GM21825 (cell line): ENCODE measurements around the gene DNAJC4.
A peak's percentile ranks its signal among the peaks of the same experiment; 100 is the strongest.

Source experiments
- ATAC-seq: cut with Tn5 transposase; IDR thresholded peaks from one replicate; pipeline ENCODE4 v1.9.1; 2021; ENCODE audit warnings: mild to moderate bottlenecking, moderate library complexity; ENCODE audit not compliant: unreplicated experiment

Gene DNAJC4

DNA sequence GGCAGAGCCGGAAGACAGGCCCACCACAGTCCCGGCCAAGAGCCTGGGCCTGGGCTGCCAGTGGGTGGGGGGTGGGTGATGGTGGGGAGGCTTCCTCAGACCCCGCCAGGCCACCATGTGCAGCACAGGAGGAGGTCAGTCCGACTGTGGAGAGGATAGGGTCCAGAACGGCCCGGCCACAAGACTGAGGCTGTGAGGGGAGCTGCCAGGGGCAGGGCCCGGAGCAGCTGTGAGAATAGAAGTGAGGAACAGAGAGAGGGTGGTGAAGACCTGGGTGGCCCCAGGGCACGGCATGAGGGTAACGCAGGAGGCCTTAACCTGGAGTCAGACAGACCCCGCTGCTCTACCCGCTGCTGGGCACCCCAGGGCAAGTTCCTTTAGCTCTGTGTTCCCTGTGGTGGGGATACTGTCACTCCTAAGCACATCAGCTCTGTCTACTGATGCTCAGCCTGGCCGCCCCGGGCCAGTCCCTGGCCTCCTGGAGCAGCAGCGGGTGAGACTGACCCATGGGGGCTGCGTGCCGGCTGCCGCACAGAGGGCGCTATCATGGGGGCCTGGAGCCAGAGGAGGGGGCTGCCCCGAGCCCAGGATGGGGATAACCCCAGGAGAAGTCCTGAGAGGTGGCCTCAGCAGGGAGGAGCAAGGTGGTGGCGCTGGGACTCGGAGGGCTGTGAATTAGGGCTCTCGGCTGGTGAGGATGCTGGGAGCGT is 22.1 kb upstream of the DNAJC4 start:
- no peak for ATAC-seq

DNA sequence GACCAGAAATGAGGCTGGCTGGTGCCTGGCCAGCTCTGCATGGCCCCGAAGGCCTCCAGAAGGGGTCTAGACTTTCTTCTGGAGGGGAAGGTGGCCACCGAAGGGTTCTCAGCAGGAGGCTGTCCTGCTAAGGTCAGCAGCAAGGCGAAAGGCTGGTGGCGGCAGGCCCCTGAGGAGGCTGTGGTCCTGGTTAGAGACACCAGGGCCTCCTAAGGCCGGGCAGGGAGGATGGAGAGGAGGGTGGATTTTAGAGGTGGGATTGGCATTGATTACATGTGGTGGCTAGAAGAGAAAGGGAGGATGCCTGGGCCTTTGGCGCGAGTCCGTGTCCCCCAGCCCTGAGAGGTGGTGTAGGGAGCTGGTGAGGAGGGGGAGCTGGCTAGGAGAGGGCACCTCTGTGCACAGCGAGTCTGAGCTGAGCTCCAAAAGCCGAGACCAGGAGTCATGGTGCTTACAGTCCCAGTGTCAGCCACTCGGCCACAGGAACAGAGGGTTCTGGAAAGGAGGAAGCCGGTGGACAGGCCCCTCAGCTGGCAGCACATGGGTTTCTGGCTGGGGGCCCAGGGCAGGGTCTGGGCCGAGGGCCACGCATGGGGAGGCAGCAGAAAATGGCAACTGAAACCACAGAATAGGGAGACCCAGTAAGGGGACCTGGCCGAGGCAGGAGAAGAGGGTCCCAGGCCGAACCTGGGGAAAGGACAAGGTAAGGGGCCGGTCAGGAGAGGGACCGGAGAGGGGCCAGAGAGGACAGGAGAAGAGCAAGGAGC is 21.4 kb upstream of the DNAJC4 start:
- ATAC-seq, result no peak

DNA sequence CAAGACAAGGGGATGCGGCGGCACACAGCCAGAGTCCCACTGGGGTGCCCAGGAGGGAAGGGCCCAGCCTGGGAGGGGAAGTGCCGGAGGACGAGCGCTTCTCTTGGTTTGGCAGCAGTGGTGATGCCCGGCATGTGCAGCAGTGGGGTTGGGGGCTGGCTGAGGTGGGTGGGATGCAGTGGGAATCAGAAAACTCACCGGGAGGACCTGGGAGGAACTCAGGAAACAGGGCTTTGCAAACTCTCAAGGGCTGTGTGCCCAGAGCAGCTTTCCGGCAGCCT is 20.8 kb upstream of the DNAJC4 start:
- ATAC-seq, result no peak

DNA sequence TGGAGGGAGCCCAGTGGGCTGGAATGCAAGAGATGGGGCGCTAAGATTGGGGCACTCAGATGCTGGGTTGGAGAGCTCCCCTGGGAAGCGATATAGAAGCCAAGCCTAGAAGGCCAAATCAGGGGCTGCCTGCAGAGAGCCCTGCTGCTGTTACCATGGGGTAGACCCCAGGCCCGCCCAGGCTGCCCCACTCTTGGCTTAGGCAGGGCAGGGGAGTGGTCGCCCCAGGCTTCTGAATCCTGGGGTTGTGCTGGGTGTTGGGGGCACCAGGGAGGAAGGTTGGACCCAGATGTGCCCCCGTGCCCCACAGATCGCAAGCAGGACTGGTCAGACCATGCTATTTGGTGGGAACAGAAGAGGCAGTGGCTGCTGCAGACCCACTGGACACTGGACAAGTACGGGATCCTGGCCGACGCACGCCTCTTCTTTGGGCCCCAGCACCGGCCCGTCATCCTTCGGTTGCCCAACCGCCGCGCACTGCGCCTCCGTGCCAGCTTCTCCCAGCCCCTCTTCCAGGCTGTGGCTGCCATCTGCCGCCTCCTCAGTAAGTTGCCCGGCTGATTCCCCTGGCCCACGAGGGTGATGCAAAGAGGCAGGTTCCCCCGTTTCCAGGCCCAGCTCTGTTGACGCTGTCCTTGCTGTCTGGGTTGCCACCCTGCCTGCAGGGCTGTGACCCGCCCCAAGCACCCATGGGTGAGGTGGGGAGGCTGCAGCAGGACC is 19.9 kb upstream of the DNAJC4 start:
- no peak for ATAC-seq

DNA sequence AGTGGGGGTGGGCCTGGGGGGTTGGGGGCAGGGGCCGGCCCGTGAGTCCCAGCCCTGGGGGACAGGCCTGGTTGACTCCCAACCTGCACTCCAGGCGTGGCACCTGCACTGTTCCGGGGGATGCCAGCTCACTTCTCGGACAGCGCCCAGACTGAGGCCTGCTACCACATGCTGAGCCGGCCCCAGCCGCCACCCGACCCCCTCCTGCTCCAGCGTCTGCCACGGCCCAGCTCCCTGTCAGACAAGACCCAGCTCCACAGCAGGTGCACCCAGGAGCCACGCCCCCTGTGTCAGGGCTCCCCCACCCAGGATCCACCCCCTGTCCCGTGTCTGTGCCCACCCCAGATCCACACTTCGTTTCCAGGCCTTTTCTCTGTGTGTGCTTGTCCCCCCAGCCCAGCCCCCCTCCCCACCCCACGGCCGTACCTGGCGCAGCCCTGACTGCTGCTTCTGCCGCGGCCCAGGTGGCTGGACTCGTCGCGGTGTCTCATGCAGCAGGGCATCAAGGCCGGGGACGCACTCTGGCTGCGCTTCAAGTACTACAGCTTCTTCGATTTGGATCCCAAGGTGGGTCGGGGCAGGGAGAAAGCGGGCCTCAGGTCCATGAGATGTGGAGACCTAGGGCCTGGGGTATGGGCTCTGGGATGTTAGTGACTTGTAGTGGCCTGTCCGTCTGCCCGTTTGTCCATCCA is 19.0 kb upstream of the DNAJC4 start:
- ATAC-seq, result no peak

DNA sequence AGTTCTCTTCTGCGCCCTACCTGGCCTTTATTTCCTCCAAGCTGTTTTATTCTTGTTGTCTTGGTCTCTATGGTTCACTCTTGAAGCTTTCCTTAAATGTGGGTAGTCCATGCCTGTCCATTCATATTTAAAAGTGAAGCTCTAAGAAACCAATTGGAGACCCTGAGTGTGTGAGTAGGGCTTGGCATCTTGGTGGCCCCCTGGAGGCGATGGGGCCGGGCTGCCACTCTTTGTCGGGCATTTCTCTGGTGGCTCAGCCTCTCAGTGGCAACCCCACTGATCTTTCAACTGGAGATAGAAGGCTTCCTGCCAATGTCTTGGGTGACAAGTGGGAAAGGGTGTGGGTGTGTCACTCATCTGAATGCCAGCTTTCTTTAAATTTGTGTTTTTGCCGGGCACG is 13.5 kb upstream of the DNAJC4 start:
- no peak for ATAC-seq

DNA sequence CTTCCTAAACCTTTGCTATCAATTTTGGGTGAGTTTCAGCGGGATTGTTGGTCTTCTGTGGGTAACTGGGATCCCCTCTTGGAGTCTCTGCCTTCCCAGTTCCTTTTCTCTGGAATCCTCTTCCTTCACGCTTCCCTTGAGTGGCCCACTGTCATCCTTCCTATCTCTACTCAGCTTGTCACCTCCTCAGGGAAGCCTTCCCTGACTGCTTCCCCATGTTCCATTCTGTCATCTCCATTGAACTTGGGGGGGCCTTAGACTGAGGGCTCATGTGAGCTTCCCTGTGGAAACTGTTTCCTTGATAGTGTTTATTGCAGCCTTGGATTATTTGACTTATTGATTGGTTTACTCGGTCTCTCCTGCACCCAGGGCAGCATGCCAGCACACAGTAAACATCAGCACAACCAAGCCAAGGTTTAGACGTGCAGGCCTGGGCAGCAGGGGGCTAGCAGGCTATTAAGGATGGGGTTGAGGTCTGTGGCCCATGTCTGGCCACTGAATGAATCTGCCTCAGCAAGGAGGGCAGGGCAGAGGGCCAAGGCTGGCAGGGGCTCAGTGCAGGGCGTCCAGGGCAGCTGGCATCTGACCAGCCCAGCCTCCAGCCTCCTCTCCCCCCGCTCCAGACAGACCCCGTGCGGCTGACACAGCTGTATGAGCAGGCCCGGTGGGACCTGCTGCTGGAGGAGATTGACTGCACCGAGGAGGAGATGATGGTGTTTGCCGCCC is 11.6 kb upstream of the DNAJC4 start:
- no peak for ATAC-seq

DNA sequence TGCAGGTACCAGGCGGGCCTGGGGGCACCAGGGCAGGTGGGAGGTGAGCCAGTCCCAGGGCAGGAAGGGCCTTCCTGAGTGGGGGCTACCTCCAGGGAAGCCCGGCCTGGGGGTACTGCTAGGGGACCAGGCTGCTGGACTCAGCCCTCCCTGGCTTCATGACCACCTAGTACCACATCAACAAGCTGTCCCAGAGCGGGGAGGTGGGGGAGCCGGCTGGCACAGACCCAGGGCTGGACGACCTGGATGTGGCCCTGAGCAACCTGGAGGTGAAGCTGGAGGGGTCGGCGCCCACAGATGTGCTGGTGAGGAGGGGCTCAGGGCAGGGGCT is 11.0 kb upstream of the DNAJC4 start:
- ATAC-seq, result no peak

DNA sequence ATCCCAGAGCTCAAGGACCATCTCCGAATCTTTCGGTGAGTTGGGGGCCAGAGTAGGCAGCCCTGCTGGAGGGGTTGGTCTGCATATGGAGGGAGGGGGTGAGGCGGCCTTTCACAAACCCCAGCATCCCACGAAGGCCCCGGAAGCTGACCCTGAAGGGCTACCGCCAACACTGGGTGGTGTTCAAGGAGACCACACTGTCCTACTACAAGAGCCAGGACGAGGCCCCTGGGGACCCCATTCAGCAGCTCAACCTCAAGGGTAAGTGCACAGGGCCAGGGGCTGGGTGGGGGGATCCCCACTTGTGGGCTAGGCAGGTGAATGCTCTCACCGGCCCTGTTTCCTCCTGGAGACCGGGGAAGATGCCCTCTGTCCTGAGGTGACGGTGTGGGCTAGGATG is 10.6 kb upstream of the DNAJC4 start:
- ATAC-seq, result no peak

DNA sequence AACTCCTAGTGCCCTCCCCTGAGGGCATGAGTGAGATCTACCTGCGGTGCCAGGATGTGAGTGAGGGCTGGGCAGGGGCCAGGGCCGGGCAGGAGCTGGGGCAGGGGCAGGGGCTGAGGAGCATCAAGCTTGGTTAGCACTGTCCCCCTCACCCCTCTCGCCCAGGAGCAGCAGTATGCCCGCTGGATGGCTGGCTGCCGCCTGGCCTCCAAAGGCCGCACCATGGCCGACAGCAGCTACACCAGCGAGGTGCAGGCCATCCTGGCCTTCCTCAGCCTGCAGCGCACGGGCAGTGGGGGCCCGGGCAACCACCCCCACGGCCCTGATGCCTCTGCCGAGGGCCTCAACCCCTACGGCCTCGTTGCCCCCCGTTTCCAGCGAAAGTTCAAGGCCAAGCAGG is 10.1 kb upstream of the DNAJC4 start:
- ATAC-seq, result no peak

DNA sequence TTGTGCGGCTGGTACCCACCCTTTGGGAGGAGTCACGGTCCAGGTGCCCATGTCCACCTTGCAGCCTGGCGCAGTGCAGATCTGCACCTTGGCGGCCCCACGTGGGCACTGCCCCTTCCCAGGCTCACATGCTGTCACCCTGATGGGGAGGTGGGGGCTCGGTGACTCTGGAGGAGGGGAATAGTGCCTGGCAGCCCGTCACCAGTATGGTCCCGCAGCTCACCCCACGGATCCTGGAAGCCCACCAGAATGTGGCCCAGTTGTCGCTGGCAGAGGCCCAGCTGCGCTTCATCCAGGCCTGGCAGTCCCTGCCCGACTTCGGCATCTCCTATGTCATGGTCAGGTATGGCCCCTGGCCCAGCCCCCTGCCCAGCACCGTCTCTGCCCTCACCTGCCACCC is 9.6 kb upstream of the DNAJC4 start:
- no peak for ATAC-seq

DNA sequence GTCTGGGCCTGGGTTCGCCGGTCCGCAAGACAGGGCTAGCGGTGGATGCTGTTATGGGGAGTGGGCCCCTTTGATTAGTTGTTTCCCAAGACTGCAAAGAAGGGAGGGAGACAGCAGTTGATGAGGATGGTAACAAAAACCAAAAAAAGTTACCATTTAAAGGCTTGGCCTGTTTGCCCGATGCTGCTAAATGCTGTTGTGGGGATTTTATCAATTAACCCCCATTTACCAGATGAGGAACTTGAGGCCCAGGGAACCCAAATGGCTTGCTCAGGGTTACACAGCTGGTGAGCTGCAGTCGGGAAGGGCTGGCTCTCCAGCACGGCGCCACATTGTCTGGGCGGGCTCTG is 7.7 kb upstream of the DNAJC4 start:
- ATAC-seq, result no peak

DNA sequence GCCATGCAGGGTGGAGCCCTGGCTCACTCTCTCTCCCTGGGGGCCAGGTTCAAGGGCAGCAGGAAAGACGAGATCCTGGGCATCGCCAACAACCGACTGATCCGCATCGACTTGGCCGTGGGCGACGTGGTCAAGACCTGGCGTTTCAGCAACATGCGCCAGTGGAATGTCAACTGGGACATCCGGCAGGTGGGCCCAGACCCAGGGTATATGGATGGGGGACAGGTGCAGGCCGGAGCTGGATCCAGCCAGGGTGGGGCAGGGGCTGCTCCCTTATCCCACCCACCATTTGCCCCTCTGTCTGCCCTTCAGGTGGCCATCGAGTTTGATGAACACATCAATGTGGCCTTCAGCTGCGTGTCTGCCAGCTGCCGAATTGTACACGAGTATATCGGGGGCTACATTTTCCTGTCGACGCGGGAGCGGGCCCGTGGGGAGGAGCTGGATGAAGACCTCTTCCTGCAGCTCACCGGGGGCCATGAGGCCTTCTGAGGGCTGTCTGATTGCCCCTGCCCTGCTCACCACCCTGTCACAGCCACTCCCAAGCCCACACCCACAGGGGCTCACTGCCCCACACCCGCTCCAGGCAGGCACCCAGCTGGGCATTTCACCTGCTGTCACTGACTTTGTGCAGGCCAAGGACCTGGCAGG is 7.2 kb upstream of the DNAJC4 start:
- ATAC-seq, result no peak

DNA sequence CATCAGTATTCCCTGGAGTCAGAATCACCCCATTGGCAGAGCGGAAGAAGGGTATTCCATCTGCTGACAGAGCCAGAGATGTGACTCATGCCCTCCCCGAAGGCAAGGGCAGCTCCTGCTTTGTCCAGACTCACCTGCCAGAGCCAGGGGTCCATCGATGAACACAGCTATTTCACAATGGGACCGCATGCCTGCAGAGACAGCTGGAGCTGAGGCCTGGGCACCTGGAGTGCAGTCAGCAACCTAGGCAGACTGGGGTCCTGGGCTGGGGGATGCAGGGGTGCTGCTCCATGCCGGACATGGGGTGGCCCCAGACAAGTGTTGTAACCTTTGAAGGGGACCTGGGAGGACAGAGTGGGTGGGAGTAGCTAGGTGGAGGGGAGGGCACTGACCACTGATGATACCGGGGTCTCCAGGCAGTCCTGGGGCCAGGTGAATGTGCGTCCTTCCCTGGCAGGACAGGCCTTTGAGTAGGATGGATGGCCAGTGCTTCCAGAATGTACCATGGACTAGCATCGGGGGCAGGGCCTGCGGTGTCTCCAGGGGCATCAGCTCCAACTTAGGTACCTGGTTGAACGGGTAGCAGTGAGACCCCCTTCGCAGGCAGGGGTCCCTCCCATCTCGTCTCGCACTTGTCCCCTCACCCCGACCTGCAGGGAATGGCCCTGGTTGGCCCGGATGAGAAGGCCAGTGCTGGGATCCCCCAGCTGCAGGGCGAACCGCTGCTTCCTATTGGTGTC is 6.0 kb upstream of the DNAJC4 start:
- ATAC-seq, result no peak

DNA sequence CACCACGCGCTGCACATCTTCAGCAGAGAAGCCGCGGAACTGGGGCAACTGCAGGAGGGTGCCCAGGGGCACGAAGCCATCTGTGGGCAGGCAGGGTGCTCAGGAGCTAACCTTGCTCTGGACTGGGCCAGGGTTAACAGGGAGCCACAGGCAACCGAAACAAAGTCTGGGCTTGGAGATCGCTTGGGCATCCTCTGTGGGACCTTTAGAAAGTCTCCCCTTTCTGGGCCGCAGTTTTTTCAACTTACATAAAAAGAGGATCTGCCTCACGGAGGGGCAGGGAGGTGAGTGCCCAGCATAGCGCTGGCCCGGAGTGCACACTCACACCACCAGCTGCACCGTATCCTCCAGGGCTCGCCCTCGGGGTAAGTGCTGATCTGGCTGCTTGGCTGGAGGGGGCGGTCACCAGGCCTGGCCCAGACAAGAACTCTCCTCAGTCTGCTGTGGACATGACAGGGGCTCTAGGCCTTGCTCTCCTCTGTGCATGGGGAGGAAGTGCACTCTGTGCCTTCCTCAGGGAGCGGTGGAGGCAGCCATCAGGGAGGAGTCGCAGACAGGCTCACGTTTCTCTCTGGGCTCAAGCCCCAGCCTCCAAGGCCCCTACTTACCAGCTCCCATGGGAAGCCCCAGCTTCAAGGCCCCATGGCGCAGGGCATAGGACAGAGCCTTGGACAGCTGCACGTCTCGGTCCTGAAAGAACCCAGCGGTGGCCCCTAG is 5.3 kb upstream of the DNAJC4 start:
- ATAC-seq, result no peak

DNA sequence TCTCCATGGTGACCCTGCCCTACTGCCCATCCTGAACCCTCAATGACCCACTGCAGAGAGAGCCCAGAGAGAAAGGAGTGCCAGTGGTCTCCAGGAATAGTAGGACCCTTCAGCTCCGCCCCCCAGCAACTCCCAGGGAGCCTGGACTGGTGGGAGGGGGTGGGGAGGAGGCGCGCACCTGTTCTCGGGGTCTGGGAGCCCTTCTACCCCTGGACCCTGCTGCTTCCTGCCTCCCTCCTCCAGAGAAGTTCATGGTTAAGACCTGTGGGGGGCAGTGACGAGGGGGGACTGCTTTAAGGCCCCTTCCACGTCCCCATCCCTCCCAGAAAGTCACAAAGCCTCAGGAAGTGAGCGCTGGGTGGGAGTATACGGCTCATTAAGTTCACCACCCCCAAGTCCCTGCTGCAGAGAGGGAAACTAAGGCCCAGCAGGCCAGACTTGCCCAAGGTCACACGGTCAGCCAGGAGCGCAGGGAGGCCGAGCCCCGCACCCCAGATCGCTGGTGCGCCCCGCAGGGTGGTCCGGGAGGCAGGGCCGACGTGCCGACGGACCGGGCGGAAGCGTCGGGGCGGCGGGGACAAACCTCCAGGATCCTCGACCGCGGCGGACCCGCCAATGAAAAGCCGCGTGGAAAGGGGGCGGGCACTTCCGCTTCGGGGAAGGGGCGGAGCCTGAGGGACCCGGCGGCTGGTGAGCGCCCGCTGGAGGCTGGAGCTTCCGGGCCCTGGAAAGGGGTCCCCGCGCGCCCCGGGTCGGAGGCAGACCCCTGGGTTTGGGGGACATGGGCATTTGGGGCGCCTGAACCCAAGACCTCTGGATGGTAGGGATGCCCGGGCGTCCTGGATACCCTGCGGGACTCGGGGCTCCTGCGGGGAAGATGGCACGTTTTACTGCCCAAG is 4.5 kb upstream of the DNAJC4 start, which contains the start of the genes NUDT22 and TRPT1:
Gene NUDT22, plus strand, starts transcription at position 667 of the 899 bp plus-strand sequence. CDS start 379 bp downstream, outside the sequence.
Gene TRPT1, minus strand, starts transcription at position 579 of the 899 bp plus-strand sequence. Its CDS starts 326 bp downstream, at position 253.
- ATAC-seq, result peak; percentile 37

DNA sequence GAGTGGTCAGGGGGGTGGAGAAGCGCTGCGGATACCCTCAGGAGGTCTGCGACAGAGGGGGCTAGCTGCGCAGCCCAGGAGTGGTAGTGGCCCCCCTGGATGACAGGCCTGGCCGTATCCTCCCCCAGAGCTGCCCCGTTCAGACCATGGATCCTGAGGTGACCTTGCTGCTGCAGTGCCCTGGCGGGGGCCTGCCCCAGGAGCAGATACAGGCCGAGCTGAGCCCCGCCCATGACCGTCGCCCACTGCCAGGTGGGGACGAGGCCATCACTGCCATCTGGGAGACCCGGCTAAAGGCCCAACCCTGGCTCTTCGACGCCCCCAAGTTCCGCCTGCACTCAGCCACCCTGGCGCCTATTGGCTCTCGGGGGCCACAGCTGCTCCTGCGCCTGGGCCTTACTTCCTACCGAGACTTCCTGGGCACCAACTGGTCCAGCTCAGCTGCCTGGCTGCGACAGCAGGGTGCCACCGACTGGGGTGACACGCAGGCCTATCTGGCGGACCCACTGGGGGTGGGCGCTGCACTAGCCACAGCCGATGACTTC is 3.8 kb upstream of the DNAJC4 start:
- ATAC-seq, result peak; percentile 24
